ENCODE results near the gene IL10RA. TPM values are rescaled to one million over a fixed set of nuclear protein-coding genes. Genes with fewer than 3 reads are reported as not detected.

Gene IL10RA
- total and polyA plus RNA-seq, 4 donors: 7.9 to 52.5 (median 28.2) TPM

DNA sequence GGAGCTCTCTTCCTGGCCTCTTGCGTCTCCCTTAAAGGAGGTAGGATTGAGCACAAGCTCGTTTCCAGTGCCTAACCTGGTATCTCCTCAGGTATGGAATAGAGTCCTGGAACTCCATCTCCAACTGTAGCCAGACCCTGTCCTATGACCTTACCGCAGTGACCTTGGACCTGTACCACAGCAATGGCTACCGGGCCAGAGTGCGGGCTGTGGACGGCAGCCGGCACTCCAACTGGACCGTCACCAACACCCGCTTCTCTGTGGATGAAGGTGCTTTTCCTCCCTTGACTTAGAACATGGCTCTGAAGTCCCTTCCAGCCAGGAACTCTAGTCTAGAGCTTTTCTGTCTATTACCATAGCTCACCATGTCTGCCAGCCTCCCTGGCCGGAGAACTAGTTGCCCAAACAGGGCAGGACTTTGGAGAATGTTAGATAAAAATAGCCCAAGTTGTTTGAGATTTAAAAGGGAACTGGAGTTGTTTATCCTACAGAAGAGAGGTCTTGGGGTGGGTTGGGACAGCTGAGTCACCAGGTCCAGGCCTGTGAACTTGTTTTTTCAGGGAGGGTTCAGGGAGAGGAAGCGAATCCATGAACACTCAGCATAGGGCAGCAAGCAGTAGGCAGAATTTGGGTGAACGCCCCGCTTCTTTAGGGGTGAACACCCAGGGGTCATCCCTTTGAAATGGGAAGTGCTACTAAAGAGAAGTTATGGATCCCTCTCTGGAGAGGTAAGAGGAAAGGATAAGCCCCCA, 3.3 kb downstream of the IL10RA start:
- peak overlapping the region in 1 of 2 donors; percentile 46 for H3K27ac ChIP-seq (ENCODE audit: low read depth in 1 of 2, low read length in 1 of 2)
- WGBS, 2 donors: 87% methylated on average over 13 of the region's 13 CpGs
- DNase-seq: no peak
- TF ChIP-seq, protein P1, sequence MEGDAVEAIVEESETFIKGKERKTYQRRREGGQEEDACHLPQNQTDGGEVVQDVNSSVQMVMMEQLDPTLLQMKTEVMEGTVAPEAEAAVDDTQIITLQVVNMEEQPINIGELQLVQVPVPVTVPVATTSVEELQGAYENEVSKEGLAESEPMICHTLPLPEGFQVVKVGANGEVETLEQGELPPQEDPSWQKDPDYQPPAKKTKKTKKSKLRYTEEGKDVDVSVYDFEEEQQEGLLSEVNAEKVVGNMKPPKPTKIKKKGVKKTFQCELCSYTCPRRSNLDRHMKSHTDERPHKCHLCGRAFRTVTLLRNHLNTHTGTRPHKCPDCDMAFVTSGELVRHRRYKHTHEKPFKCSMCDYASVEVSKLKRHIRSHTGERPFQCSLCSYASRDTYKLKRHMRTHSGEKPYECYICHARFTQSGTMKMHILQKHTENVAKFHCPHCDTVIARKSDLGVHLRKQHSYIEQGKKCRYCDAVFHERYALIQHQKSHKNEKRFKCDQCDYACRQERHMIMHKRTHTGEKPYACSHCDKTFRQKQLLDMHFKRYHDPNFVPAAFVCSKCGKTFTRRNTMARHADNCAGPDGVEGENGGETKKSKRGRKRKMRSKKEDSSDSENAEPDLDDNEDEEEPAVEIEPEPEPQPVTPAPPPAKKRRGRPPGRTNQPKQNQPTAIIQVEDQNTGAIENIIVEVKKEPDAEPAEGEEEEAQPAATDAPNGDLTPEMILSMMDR (IDR thresholded peaks at IDR 0.05; ENCODE audit: control extremely low read depth, extremely low read depth): no peak
- no peak overlapping the region for H3K9ac ChIP-seq (ENCODE audit: insufficient read depth in 1 of 2, low read length in 2 of 2)
- H3K36me3 ChIP-seq (ENCODE audit: control insufficient read depth in 4 of 4, insufficient read depth in 4 of 4, low read length in 4 of 4): no peaks in the 10 kb centered on the region
- peaks cover 0 to 8% (median 3%) of the 10 kb centered on the region in 5 donors for H3K4me1 ChIP-seq (ENCODE audit: control insufficient read depth in 5 of 5, insufficient read depth in 5 of 5, low read length in 5 of 5)
- peaks cover 0 to 21% (median 18%) of the 10 kb centered on the region in 3 donors for H3K27me3 ChIP-seq (ENCODE audit: control insufficient read depth in 3 of 3, insufficient read depth in 3 of 3, low read length in 2 of 3)
- no peak for ATAC-seq (ENCODE audit: insufficient read depth, low FRiP score)
- no peak overlapping the region for H3K4me3 ChIP-seq
- H3K9me3 ChIP-seq (ENCODE audit: control insufficient read depth in 4 of 4, insufficient read depth in 3 of 4, low read length in 3 of 4): no peaks in the 10 kb centered on the region

DNA sequence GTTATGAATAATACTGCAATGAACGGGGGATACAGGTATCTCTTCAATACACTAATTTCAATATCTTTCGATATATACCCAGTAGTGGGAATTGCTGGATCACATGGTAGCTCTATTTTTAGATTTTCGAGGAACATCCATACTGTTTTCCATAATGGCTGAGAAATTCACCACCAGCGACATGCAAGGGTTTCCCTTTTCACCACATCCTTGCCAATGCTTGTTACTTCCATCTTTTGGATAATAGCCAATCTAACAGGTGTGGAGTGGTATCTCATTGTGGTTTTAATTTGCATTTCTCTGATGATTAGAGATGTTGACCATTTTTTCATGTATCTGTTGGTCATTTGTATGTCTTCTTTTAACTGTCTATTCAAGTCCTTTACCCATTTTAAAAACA, 5.9 kb downstream of the IL10RA start:
- Histone ChIP-seq H3K9me3 (ENCODE audit: control insufficient read depth in 4 of 4, insufficient read depth in 3 of 4, low read length in 3 of 4) (no peaks in the 10 kb centered on the region), H3K4me1 (ENCODE audit: control insufficient read depth in 5 of 5, insufficient read depth in 5 of 5, low read length in 5 of 5) (no peaks in the 10 kb centered on the region), H3K9ac (ENCODE audit: insufficient read depth in 1 of 2, low read length in 2 of 2) (no peak overlapping the region), H3K36me3 (ENCODE audit: control insufficient read depth in 4 of 4, insufficient read depth in 4 of 4, low read length in 4 of 4) (no peaks in the 10 kb centered on the region), H3K27ac (ENCODE audit: low read depth in 1 of 2, low read length in 1 of 2) (no peak overlapping the region), H3K4me3 (no peak overlapping the region), H3K27me3 (ENCODE audit: control insufficient read depth in 3 of 3, insufficient read depth in 3 of 3, low read length in 2 of 3) (peaks cover 0 to 14% (median 10%) of the 10 kb centered on the region in 3 donors)
- ATAC-seq (ENCODE audit: insufficient read depth, low FRiP score) (no peak), DNase-seq (no peak)
- WGBS, 2 donors: 94 to 95% methylated on average over 4 of the region's 4 CpGs
- TF ChIP-seq, protein P1 (IDR thresholded peaks at IDR 0.05; ENCODE audit: control extremely low read depth, extremely low read depth): no peak

DNA sequence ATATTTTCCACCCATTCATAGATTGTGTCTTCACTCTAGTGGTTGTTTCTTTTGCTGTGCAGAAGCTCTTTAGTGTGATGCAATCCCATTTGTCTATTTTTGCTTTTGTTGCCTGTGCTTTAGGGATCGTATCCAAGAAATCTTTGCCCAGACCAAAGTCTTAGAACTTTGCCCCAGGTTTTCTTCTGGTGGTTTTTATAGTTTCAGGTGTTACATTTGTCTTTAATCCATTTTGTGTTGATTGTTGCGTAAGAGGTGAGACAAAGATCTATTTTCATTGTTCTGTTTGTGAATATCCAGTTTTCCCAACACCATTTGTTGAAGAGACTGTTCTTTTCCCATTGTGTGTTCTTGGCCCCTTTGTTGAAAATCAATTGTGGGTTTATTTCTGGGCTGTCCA, 6.4 kb downstream of the IL10RA start:
- Histone ChIP-seq H3K27ac (ENCODE audit: low read depth in 1 of 2, low read length in 1 of 2) (no peak overlapping the region), H3K9me3 (ENCODE audit: control insufficient read depth in 4 of 4, insufficient read depth in 3 of 4, low read length in 3 of 4) (no peaks in the 10 kb centered on the region), H3K4me3 (no peak overlapping the region), H3K27me3 (ENCODE audit: control insufficient read depth in 3 of 3, insufficient read depth in 3 of 3, low read length in 2 of 3) (peaks cover 0 to 9% (median 6%) of the 10 kb centered on the region in 3 donors), H3K4me1 (ENCODE audit: control insufficient read depth in 5 of 5, insufficient read depth in 5 of 5, low read length in 5 of 5) (no peaks in the 10 kb centered on the region), H3K36me3 (ENCODE audit: control insufficient read depth in 4 of 4, insufficient read depth in 4 of 4, low read length in 4 of 4) (no peaks in the 10 kb centered on the region), H3K9ac (ENCODE audit: insufficient read depth in 1 of 2, low read length in 2 of 2) (no peak overlapping the region)
- no peak for ATAC-seq (ENCODE audit: insufficient read depth, low FRiP score)
- TF ChIP-seq, protein P1 (IDR thresholded peaks at IDR 0.05; ENCODE audit: control extremely low read depth, extremely low read depth): no peak
- 76 to 82% methylated on average over 2 of the region's 2 CpGs for WGBS, 2 donors
- DNase-seq: no peak

All from lung (tissue), 12 donors.